DOHH2 (cell line): ENCODE measurements around the gene HMX3.

Experiments
- EZH2phosphoT487 ChIP-seq: fragments of 200-600 bp; sonication (generic); IDR thresholded peaks from 2 replicates; pipeline ENCODE4 v1.6.1; 2017; ENCODE audit warnings: borderline replicate concordance, mild to moderate bottlenecking, antibody characterized with exemption, low read length, moderate library complexity, mixed read lengths
- TF ChIP-seq, protein P1 (sequence below): fragments of 200-600 bp; sonication (generic); IDR thresholded peaks from one replicate; pipeline ENCODE4 v1.5.1; 2014; ENCODE audit warnings: antibody characterized with exemption, mild to moderate bottlenecking, low read depth, low read length; ENCODE audit not compliant: poor library complexity, severe bottlenecking

GRCh38 chr10:123147635-123148413 lies 12.1 kb downstream of the HMX3 start, which contains the start of gene HMX2:
- TF ChIP-seq, protein P1, sequence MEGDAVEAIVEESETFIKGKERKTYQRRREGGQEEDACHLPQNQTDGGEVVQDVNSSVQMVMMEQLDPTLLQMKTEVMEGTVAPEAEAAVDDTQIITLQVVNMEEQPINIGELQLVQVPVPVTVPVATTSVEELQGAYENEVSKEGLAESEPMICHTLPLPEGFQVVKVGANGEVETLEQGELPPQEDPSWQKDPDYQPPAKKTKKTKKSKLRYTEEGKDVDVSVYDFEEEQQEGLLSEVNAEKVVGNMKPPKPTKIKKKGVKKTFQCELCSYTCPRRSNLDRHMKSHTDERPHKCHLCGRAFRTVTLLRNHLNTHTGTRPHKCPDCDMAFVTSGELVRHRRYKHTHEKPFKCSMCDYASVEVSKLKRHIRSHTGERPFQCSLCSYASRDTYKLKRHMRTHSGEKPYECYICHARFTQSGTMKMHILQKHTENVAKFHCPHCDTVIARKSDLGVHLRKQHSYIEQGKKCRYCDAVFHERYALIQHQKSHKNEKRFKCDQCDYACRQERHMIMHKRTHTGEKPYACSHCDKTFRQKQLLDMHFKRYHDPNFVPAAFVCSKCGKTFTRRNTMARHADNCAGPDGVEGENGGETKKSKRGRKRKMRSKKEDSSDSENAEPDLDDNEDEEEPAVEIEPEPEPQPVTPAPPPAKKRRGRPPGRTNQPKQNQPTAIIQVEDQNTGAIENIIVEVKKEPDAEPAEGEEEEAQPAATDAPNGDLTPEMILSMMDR, result no peak
- TF ChIP-seq EZH2phosphoT487, result no peak
